HUES48 (cell line): ENCODE results near the gene KANK4.
"Not testable (repeated sequence)": the region's sequence is repeated elsewhere in the genome, so short reads cannot be mapped to it uniquely, and the experiment has no call there.

Experiments used
- H3K27ac ChIP-seq: one replicate; pipeline ENCODE4 v1.7.0; 2013; ENCODE audit warnings: low read depth, low read length, inconsistent platforms
- H3K27me3 ChIP-seq: 2 replicates; pipeline ENCODE4 v1.6.1; 2013; ENCODE audit warnings: mild to moderate bottlenecking, low read length; ENCODE audit not compliant: control insufficient read depth, insufficient read depth
- H3K36me3 ChIP-seq: 2 replicates; pipeline ENCODE4 v1.6.1; 2013; ENCODE audit warnings: low read length; ENCODE audit not compliant: control insufficient read depth, insufficient read depth
- H3K4me1 ChIP-seq: 2 replicates; pipeline ENCODE4 v1.6.1; 2013; ENCODE audit warnings: mild to moderate bottlenecking, low read length; ENCODE audit not compliant: control insufficient read depth, insufficient read depth
- H3K4me3 ChIP-seq: 2 replicates; pipeline ENCODE4 v1.5.1; 2013; ENCODE audit warnings: mild to moderate bottlenecking, low read depth, low read length
- H3K9ac ChIP-seq: 2 replicates; pipeline ENCODE4 v1.6.1; 2013; ENCODE audit warnings: mild to moderate bottlenecking, low read depth, low read length, moderate library complexity
- H3K9me3 ChIP-seq: 2 replicates; pipeline ENCODE4 v1.6.1; 2013; ENCODE audit warnings: low read length; ENCODE audit not compliant: control insufficient read depth, insufficient read depth

The KANK4 gene

GRCh38 chr1:62250126-62250726 is 69.0 kb downstream of the KANK4 start:
- Histone ChIP-seq H3K9ac (no peak overlapping the region), H3K9me3 (no peaks in the 10 kb centered on the region), H3K27me3 (no peaks in the 10 kb centered on the region), H3K36me3 (no peaks in the 10 kb centered on the region), H3K4me3 (no peak overlapping the region), H3K27ac (no peak overlapping the region), H3K4me1 (no peaks in the 10 kb centered on the region)

DNA sequence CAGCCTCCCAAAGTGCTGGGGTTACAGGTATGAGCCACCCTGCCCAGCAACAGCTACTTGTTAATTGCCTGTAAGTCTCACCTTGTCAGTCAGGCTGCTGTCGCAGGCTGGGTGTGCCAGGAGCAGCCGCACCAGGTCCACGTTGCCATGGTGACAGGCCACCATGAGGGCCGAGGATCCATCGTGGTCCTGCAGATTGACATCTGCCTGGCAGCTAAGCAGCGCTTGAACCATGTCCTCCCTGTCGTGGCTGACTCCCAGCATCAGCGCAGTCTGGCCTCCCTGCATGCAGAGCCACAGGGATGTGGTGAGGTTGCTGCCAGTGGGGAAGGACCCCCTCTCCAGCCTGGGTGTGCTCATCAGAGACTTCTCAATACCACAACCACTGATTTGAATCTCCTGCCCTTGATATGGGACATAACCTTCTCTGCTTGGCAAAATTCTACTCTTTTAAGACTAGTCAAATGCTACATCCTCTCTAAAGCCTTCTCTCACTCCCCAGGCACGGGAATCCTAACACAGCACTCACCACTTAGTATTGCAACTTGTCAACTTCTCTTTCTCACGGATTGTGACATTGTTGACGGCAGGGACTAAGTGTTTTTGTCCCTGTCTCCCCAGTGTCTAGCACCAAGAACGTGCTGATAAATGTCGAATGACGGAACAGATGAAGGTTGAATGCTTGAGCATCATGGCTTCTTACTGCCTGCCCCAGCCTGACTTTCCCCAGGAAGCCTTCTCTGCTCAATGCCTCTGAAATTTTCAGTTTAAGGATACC is 71.7 kb downstream of the KANK4 start:
- Histone ChIP-seq H3K36me3 (no peaks in the 10 kb centered on the region), H3K9me3 (peaks cover 4% of the 10 kb centered on the region; the same call in 1 of the 2 replicates), H3K27ac (no peak overlapping the region), H3K9ac (no peak overlapping the region), H3K4me1 (no peaks in the 10 kb centered on the region), H3K4me3 (no peak overlapping the region), H3K27me3 (no peaks in the 10 kb centered on the region)

DNA sequence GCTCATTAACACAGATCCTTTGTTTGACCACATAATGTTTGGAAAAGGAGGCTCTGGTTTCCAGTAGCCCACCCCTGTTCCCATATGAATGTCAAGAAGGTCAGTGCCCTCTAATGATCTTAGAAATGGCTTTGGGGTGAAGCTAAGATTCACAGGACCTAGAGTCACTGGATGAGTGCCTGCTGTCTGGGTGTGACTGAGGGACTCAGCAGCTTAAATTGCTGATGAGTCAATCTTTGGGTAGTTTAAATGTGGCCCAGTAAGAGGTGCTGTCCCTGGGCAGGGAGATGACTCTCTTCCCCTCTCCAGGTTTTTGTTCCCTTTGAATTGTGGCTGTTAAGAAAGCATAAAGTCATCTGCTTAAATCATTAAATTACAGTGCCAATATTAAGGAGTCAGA is 74.0 kb downstream of the KANK4 start:
- H3K9me3 ChIP-seq = peaks cover 4% of the 10 kb centered on the region; the same call in 1 of the 2 replicates
- H3K36me3 ChIP-seq = no peaks in the 10 kb centered on the region
- peak overlapping the region; percentile 36 for H3K27ac ChIP-seq
- H3K9ac ChIP-seq = no peak overlapping the region
- no peaks in the 10 kb centered on the region for H3K4me1 ChIP-seq
- no peaks in the 10 kb centered on the region for H3K27me3 ChIP-seq
- H3K4me3 ChIP-seq = no peak overlapping the region

DNA sequence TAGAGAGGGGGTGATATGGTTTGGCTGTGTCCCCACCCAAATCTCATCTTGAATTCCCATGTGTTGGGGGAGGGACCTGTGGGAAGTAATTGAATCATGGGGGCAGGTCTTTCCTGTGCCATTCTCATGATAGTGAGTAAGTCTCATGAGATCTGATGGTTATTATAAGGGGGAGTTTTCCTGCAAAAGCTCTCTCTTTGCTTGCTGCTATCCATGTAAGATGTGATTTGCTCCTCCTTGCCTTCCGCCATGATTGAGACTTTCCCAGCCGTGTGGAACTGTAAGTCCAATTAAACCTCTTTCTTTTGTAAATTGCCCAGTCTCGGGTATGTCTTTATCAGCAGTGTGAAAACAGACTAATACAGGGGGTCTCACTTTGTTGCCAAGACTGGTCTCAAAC is 74.9 kb downstream of the KANK4 start:
- H3K9ac ChIP-seq, H3K4me1 ChIP-seq, H3K27ac ChIP-seq, H3K4me3 ChIP-seq, H3K27me3 ChIP-seq, H3K36me3 ChIP-seq, H3K9me3 ChIP-seq: not testable (repeated sequence)

DNA sequence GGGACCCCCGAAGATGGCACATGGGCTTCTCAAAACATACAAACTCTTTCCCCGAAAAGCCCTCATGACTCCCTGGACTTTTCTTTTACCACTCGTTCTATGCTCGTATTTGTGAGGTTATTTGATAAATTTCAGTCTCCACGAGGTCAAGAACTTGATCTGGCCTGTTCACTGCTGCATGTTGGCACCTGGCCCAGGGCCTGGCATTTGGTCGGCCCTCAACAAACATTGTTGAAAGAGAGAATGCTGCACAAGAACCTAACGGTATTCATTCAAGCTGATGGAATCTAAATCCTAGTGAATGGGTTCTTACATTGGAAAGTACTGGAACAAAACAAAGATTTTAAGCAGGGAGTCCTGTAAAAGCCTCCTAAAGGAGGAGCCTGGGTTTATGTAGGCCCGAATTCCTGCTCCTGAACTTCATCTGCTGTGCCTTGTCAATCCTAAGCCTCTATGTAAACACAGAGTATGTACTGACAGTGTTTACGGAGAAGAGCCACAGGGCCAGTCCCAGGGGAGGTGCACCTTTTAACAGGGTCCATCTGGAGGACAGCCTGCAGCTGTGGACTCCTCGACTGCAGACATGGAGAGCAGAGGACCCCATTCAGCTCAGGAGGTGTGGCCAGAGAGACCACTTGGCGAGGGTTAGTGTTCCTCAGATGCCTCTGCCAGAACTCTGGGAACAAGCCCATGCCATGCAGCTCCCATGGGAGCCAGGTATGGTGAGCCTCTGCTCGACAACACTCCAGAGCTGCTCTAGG is 77.7 kb downstream of the KANK4 start:
- Histone ChIP-seq H3K9me3 (peaks cover 4% of the 10 kb centered on the region; the same call in 1 of the 2 replicates), H3K27me3 (no peaks in the 10 kb centered on the region), H3K4me1 (peaks cover 10% of the 10 kb centered on the region), H3K4me3 (no peak overlapping the region), H3K36me3 (no peaks in the 10 kb centered on the region), H3K27ac (no peak overlapping the region), H3K9ac (no peak overlapping the region)

DNA sequence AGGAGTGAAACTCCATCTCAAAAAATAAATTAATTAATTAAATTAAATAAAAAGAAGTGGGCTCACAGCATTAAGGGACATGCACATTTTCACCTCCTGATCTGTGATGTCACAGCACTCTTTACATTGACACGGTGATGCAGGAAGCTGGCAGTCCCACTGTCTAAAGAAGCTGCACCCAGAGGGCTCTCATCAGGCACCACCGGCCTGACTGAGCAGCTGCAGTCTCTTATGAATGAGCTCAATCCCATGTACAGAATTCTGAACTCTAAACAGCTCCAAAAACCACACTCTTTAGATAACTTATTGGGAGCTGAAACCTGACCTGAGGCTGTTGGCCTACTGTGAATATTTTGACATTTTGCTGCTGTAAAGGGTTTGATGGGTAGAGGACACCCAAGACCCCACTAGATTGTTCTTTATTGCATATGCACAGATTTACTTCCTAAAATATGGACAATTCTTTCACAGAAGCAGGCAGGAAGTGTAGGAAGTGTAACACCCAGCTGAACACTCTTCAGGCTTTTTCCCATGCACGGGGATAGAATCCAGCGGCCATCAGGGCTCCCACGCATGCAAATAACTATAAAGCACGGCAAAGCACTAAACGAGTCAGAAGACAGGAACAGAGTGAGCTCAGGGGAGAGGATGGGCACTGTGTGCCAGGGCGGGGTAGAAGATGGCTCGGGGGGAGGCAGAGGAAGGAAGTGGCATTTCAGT is 78.4 kb downstream of the KANK4 start:
- Histone ChIP-seq H3K4me1 (peaks cover 15% of the 10 kb centered on the region), H3K36me3 (no peaks in the 10 kb centered on the region), H3K27me3 (no peaks in the 10 kb centered on the region), H3K27ac (no peak overlapping the region), H3K4me3 (no peak overlapping the region), H3K9me3 (peaks cover 4% of the 10 kb centered on the region; the same call in 1 of the 2 replicates), H3K9ac (no peak overlapping the region)

GRCh38 chr1:62239652-62240403 is 79.4 kb downstream of the KANK4 start:
- not testable (repeated sequence) for H3K36me3 ChIP-seq

GRCh38 chr1:62238507-62238906 is 80.7 kb downstream of the KANK4 start:
- H3K4me3 ChIP-seq = no peak overlapping the region
- H3K9me3 ChIP-seq = no peaks in the 10 kb centered on the region
- H3K9ac ChIP-seq = no peak overlapping the region
- H3K36me3 ChIP-seq = no peaks in the 10 kb centered on the region
- peaks cover 25% of the 10 kb centered on the region for H3K4me1 ChIP-seq
- H3K27ac ChIP-seq = no peak overlapping the region
- H3K27me3 ChIP-seq = no peaks in the 10 kb centered on the region

More at GRCh38 chr1:62239652-62240403, 79.4 kb downstream of the KANK4 start:
- not testable (repeated sequence) for H3K27me3 ChIP-seq, H3K9me3 ChIP-seq, H3K27ac ChIP-seq, H3K4me3 ChIP-seq, H3K9ac ChIP-seq
- peaks cover 17% of the 10 kb centered on the region for H3K4me1 ChIP-seq

- Histone ChIP-seq H3K9me3 (no peaks in the 10 kb centered on the region), H3K9ac (no peak overlapping the region), H3K36me3 (no peaks in the 10 kb centered on the region), H3K27me3 (no peaks in the 10 kb centered on the region), H3K4me1 (peaks cover 25% of the 10 kb centered on the region), H3K27ac (no peak overlapping the region), H3K4me3 (no peak overlapping the region)
Measured at GRCh38 chr1:62237950-62238374, 81.3 kb downstream of the KANK4 start.

- H3K9ac ChIP-seq = no peak overlapping the region
- H3K27ac ChIP-seq = no peak overlapping the region
- peaks cover 25% of the 10 kb centered on the region for H3K4me1 ChIP-seq
Measured at GRCh38 chr1:62237361-62237760, 81.9 kb downstream of the KANK4 start.

More at GRCh38 chr1:62237361-62237760, 81.9 kb downstream of the KANK4 start:
- no peaks in the 10 kb centered on the region for H3K9me3 ChIP-seq
- no peaks in the 10 kb centered on the region for H3K27me3 ChIP-seq
- no peak overlapping the region for H3K4me3 ChIP-seq
- H3K36me3 ChIP-seq = no peaks in the 10 kb centered on the region
